Gastrocnemius medialis (tissue), 4 donors: ENCODE results near the gene PCOLCE2.

ENCODE experiments used
- POLR2A ChIP-seq, 2 donors: fragments of 450-650 bp; IDR thresholded peaks; one replicate each; pipeline ENCODE4 v1.6.1; 2017; ENCODE audit warnings: antibody characterized with exemption in 2 of 2, mild to moderate bottlenecking in 2 of 2, moderate library complexity in 2 of 2
- TF ChIP-seq, protein P1 (sequence below), 5 experiments: fragments of 450-650 bp in 3 of 5; fragments of 200-600 bp in 2 of 5; sonication (generic) in 2 of 5; IDR thresholded peaks in 4 of 5; conservative IDR thresholded peaks in 1 of 5; 1 replicate in 4 of 5; 2 replicates in 1 of 5; pipeline ENCODE4 v1.5.1; 2016 to 2019; ENCODE audit warnings: antibody characterized with exemption in 5 of 5, mild to moderate bottlenecking in 3 of 5, moderate library complexity in 3 of 5

DNA sequence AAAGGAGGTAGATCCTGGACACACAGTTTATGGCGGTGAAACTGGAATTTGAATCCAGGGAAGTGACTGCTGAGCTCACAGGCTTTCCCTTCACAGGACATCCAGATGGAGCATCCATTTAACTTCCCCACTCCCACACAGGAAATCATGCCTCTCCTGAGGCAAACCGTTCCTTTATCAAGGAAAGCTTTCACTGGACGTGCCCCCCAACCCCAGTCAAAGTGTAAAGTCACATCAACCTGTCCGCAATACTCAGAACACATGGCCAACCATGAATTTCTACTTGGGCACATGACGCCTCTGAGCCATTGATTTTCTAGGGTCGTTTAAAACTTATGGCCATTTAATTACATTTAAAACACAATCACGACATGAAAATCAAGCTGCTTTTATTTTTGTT, 2.9 kb downstream of the PCOLCE2 start:
- TF ChIP-seq, protein P1, sequence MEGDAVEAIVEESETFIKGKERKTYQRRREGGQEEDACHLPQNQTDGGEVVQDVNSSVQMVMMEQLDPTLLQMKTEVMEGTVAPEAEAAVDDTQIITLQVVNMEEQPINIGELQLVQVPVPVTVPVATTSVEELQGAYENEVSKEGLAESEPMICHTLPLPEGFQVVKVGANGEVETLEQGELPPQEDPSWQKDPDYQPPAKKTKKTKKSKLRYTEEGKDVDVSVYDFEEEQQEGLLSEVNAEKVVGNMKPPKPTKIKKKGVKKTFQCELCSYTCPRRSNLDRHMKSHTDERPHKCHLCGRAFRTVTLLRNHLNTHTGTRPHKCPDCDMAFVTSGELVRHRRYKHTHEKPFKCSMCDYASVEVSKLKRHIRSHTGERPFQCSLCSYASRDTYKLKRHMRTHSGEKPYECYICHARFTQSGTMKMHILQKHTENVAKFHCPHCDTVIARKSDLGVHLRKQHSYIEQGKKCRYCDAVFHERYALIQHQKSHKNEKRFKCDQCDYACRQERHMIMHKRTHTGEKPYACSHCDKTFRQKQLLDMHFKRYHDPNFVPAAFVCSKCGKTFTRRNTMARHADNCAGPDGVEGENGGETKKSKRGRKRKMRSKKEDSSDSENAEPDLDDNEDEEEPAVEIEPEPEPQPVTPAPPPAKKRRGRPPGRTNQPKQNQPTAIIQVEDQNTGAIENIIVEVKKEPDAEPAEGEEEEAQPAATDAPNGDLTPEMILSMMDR (IDR thresholded peaks at IDR 0.05 in 4 of 5, conservative IDR thresholded peaks at IDR 0.05 in 1 of 5): no peak
- TF ChIP-seq POLR2A (IDR thresholded peaks at IDR 0.05): no peak
